ENCODE data around the gene IGF2R.

GRCh38 chr6:160060221-160060620, 91.3 kb downstream of the IGF2R start:
- no peak for TF ChIP-seq POLR2A (IDR thresholded peaks at IDR 0.05; ENCODE audit: low read depth, low read length)
- no peak for TF ChIP-seq POLR2AphosphoS5 (IDR thresholded peaks at IDR 0.05; ENCODE audit: low read depth, low read length)
- TF ChIP-seq TAF1 (IDR thresholded peaks at IDR 0.05; ENCODE audit: borderline replicate concordance, low read depth, low read length): no peak

Data from GM12892 (cell line).